Nephron (organoid): Measurements from ENCODE around the gene GJA3.

Experiments
- H3K27ac Mint-ChIP-seq, 3 experiments: 2 replicates each; pipeline ENCODE4 v1.8.0; 2020; ENCODE audit warnings: mixed read lengths in 3 of 3, mild to moderate bottlenecking in 2 of 3, moderate library complexity in 1 of 3
- H3K27me3 Mint-ChIP-seq: 2 replicates; pipeline ENCODE4 v1.8.0; 2021; ENCODE audit warnings: low read depth, mild to moderate bottlenecking, moderate library complexity, mixed read lengths
- H3K36me3 Mint-ChIP-seq: 2 replicates; pipeline ENCODE4 v1.8.0; 2020; ENCODE audit warnings: low read depth, mixed read lengths
- H3K4me1 Mint-ChIP-seq: 2 replicates; pipeline ENCODE4 v1.8.0; 2020; ENCODE audit warnings: mixed read lengths
- H3K4me3 Mint-ChIP-seq, 3 experiments: 2 replicates each; pipeline ENCODE4 v1.8.0; 2020; ENCODE audit warnings: mild to moderate bottlenecking in 3 of 3, mixed read lengths in 3 of 3, moderate library complexity in 2 of 3
- H3K9me3 Mint-ChIP-seq: 2 replicates; pipeline ENCODE4 v1.8.0; 2020; ENCODE audit warnings: mixed read lengths
- CTCF ChIP-seq, 3 experiments: fragments of 200-600 bp; sonication (generic); IDR thresholded peaks; one replicate each; pipeline ENCODE4 v1.5.0; 2021; ENCODE audit warnings: antibody characterized with exemption in 3 of 3; ENCODE audit not compliant: unreplicated experiment in 3 of 3

GJA3 gene

GRCh38 chr13:20192158-20192835 is 31.4 kb upstream of the GJA3 start:
- TF ChIP-seq CTCF (IDR thresholded peaks at IDR 0.05; ENCODE audit: unreplicated experiment in 3 of 3), result no peak
- peaks cover 89% of the 10 kb centered on the region for H3K27me3 Mint-ChIP-seq
- H3K9me3 Mint-ChIP-seq, result peaks cover 2% of the 10 kb centered on the region
- H3K4me1 Mint-ChIP-seq, result peaks cover 14% of the 10 kb centered on the region
- peak overlapping the region; percentile 76 to 81 (median 78) for H3K4me3 Mint-ChIP-seq
- H3K36me3 Mint-ChIP-seq, result no peaks in the 10 kb centered on the region
- no peak overlapping the region for H3K27ac Mint-ChIP-seq

- TF ChIP-seq CTCF (IDR thresholded peaks at IDR 0.05; ENCODE audit: unreplicated experiment in 3 of 3), result no peak
- no peaks in the 10 kb centered on the region for H3K36me3 Mint-ChIP-seq
- H3K4me3 Mint-ChIP-seq, result peak overlapping the region; percentile 76 to 81 (median 78)
- peaks cover 14% of the 10 kb centered on the region for H3K4me1 Mint-ChIP-seq
- peaks cover 85% of the 10 kb centered on the region for H3K27me3 Mint-ChIP-seq
- no peak overlapping the region for H3K27ac Mint-ChIP-seq
- H3K9me3 Mint-ChIP-seq, result peaks cover 2% of the 10 kb centered on the region
Measured at GRCh38 chr13:20191311-20192157, 30.7 kb upstream of the GJA3 start.

- Mint-ChIP-seq H3K27me3 (peaks cover 79% of the 10 kb centered on the region), H3K36me3 (no peaks in the 10 kb centered on the region), H3K4me3 (peak overlapping the region; percentile 76 to 81 (median 78)), H3K4me1 (peaks cover 14% of the 10 kb centered on the region), H3K27ac (no peak overlapping the region), H3K9me3 (peaks cover 2% of the 10 kb centered on the region)
- TF ChIP-seq CTCF (IDR thresholded peaks at IDR 0.05; ENCODE audit: unreplicated experiment in 3 of 3), result no peak
Measured at GRCh38 chr13:20190481-20191310, 29.8 kb upstream of the GJA3 start.

GRCh38 chr13:20190076-20190475 is 29.2 kb upstream of the GJA3 start:
- TF ChIP-seq CTCF (IDR thresholded peaks at IDR 0.05; ENCODE audit: unreplicated experiment in 3 of 3), result no peak
- H3K9me3 Mint-ChIP-seq, result peaks cover 2% of the 10 kb centered on the region
- H3K27me3 Mint-ChIP-seq, result peaks cover 73% of the 10 kb centered on the region
- H3K27ac Mint-ChIP-seq, result no peak overlapping the region
- H3K36me3 Mint-ChIP-seq, result no peaks in the 10 kb centered on the region
- H3K4me3 Mint-ChIP-seq, result no peak overlapping the region
- peaks cover 14% of the 10 kb centered on the region for H3K4me1 Mint-ChIP-seq

- no peak for TF ChIP-seq CTCF (IDR thresholded peaks at IDR 0.05; ENCODE audit: unreplicated experiment in 3 of 3)
- Mint-ChIP-seq H3K9me3 (no peaks in the 10 kb centered on the region), H3K4me1 (peaks cover 3% of the 10 kb centered on the region), H3K36me3 (no peaks in the 10 kb centered on the region), H3K27me3 (peaks cover 66% of the 10 kb centered on the region), H3K27ac (no peak overlapping the region), H3K4me3 (no peak overlapping the region)
Measured at GRCh38 chr13:20188667-20189553, 28.1 kb upstream of the GJA3 start.
